ENCODE results near the gene STX1B. TPM values are rescaled to one million over a fixed set of nuclear protein-coding genes. Genes with fewer than 3 reads are reported as not detected.

The STX1B gene
- total RNA-seq, 2 donors from 2014 or later = 0.35 to 0.52 TPM

DNA sequence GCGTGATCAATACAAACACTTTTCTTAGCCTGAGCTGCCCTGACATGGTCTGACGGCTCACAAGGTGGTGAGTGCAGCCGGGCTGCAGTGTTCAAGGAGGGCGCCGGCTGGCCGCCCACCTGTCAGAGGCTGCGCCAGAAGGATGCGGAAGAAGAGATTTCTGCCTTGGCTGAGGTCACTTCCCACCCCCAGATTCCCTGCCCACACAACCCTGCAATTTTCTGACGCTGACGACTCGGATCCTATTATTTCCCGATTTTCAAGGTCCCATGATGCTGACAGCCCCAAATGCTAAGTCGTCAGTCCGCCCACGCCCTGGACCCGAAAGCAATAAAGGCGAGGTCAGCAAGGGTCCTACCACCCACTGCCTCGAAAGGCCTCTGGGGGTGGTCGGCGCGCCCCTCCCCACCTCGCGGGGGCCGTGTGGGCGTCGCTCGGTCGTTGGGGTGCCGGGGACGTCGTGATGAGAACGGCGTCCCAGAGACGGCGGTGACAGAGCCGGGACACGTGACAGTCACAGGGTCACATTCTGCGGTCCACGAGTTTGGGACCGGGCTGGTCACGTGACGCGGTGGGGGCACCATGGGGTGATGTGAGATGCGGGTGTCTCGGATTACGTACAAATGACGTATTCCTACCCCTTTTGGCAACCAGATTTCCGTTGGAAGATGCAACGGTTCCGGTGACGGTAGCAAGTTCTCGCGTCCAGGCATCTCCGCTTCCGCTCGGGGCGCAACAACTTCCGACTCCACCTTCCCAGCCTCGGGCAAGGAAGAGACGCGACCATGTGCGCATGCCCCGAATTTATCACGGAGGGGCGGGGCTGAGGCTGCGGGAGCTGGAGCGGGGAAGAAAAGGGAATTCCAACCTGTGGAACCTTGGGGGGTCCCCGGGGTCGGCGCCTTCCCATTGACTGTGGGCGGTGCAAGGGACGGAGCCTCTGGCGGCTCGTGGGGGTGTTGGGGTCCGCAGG is 22.6 kb upstream of the STX1B start, which contains the start of gene STX4:
Gene STX4, plus strand, starts transcription at position 823 of the 973 bp plus-strand sequence. CDS start 248 bp downstream, outside the sequence.
- peak within 1 kb of the TSS; percentile 85 for H3K27ac ChIP-seq
- H3K9ac ChIP-seq (ENCODE audit: low read depth in 2 of 2, low read length in 2 of 2) = peak within 1 kb of the TSS; percentile 94 to 95
- peak within 1 kb of the TSS; percentile 89 for H3K4me3 ChIP-seq
- TF ChIP-seq, protein P1, sequence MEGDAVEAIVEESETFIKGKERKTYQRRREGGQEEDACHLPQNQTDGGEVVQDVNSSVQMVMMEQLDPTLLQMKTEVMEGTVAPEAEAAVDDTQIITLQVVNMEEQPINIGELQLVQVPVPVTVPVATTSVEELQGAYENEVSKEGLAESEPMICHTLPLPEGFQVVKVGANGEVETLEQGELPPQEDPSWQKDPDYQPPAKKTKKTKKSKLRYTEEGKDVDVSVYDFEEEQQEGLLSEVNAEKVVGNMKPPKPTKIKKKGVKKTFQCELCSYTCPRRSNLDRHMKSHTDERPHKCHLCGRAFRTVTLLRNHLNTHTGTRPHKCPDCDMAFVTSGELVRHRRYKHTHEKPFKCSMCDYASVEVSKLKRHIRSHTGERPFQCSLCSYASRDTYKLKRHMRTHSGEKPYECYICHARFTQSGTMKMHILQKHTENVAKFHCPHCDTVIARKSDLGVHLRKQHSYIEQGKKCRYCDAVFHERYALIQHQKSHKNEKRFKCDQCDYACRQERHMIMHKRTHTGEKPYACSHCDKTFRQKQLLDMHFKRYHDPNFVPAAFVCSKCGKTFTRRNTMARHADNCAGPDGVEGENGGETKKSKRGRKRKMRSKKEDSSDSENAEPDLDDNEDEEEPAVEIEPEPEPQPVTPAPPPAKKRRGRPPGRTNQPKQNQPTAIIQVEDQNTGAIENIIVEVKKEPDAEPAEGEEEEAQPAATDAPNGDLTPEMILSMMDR (IDR thresholded peaks at IDR 0.05) = no peak
- H3K27me3 ChIP-seq = no peaks in the 10 kb centered on the region
- peak; percentile 99 for DNase-seq
- no peaks in the 10 kb centered on the region for H3K9me3 ChIP-seq
- peaks cover 5% of the 10 kb centered on the region for H3K4me1 ChIP-seq
- intact Hi-C loops (cut with DNase I) = no loop called here
- no peaks in the 10 kb centered on the region for H3K36me3 ChIP-seq

DNA sequence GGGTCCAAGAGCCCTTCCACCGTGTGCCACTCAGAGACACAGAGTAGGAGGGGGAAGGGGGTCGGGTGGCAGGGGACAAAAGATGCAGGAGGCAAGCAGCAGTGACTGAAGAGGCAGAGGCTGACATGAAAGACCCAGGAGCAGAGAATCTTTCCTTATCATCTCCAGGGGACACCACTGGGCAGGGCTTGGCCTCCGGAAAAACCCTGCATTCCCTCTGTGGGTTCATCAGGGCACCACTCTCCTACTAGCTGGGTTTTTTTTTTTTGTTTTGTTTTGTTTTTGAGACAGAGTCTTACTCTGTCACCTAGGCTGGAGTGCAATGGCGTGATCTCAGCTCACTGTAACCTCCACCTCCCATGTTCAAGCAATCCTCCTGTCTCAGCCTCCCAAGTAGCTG is 20.8 kb upstream of the STX1B start:
- no peak overlapping the region for H3K27ac ChIP-seq
- H3K4me3 ChIP-seq = no peak overlapping the region
- no peak for DNase-seq
- intact Hi-C loops (cut with DNase I) = no loop called here
- H3K9me3 ChIP-seq = no peaks in the 10 kb centered on the region
- H3K27me3 ChIP-seq = no peaks in the 10 kb centered on the region
- no peaks in the 10 kb centered on the region for H3K36me3 ChIP-seq
- TF ChIP-seq, protein P1 (IDR thresholded peaks at IDR 0.05) = no peak
- H3K4me1 ChIP-seq = peaks cover 5% of the 10 kb centered on the region
- no peak overlapping the region for H3K9ac ChIP-seq (ENCODE audit: low read depth in 2 of 2, low read length in 2 of 2)

DNA sequence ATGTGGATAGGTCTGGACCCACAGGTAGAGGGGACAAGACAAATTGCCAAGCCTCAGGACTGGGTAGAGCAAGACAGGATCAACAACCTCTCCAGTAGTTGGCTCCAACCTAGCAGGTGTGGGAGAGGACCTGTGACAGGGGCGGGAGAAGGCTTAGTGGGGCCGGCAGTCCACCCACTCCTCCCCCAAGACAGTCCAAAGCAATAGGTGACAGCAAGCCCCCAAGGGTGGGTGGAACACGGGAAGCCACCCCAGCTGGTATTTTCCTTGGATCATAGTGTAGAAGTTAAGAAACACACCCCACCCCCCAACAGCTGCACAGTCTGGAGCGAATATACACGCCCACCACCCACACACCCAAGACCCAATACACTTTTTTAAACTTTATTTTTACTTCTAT is 18.8 kb upstream of the STX1B start:
- Histone ChIP-seq H3K9me3 (no peaks in the 10 kb centered on the region), H3K4me1 (peaks cover under 1% of the 10 kb centered on the region), H3K27ac (no peak overlapping the region), H3K9ac (ENCODE audit: low read depth in 2 of 2, low read length in 2 of 2) (no peak overlapping the region), H3K27me3 (no peaks in the 10 kb centered on the region), H3K36me3 (no peaks in the 10 kb centered on the region), H3K4me3 (no peak overlapping the region)
- intact Hi-C loops (cut with DNase I) = no loop called here
- DNase-seq = no peak
- TF ChIP-seq, protein P1 (IDR thresholded peaks at IDR 0.05) = no peak

DNA sequence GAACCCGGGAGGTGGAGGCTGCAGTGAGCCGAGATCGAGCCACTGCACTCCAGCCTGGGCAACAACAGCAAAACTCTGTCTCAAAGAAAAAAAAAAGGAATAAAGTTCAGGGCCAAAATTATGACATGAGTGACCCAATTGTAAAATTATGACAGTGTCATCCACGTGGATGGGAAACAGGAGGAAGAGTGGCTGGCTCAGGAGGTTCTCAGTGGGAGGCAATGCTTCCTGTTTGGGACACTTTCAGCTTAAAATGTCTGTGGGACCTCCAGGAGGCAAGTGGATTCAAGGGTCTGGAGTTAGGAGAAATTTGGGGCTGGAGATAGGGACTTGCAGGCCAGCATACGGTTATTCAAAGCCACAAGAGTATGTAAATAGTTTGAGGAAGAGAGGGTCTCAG is 14.9 kb upstream of the STX1B start:
- H3K27me3 ChIP-seq = no peaks in the 10 kb centered on the region
- TF ChIP-seq, protein P1 (IDR thresholded peaks at IDR 0.05) = no peak

DNA sequence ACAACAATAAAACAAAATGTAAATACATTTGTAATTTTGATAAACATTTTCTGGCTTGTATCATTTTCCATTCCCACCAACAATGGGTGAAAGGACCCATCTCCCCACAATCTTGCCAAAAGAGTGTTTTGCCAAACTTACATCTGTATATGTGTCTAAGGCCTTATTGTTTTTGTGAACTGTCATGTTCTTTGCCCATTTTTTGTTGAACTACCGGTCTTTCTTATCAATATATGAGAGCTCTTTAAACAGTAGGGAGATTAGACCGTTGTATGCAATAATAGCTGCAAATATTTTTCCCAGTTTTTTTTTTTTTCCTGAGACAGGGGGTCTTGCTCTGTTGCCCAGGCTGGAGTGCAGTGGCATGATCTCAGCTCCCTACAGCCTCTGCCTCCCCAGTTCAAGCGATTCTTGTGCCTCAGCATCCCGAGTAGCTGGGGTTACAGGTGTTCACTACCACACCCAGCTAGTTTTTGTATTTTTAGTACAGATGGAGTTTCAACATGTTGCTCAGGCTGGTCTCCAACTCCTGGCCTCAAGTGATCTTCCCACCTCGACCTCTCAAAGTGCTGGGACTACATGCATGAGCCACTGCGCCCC is 13.3 kb upstream of the STX1B start:
- Histone ChIP-seq H3K9me3 (no peaks in the 10 kb centered on the region), H3K27me3 (no peaks in the 10 kb centered on the region), H3K4me3 (no peak overlapping the region), H3K36me3 (no peaks in the 10 kb centered on the region), H3K9ac (ENCODE audit: low read depth in 2 of 2, low read length in 2 of 2) (no peak overlapping the region), H3K4me1 (no peaks in the 10 kb centered on the region), H3K27ac (no peak overlapping the region)
- no peak for DNase-seq
- TF ChIP-seq, protein P1 (IDR thresholded peaks at IDR 0.05) = no peak
- intact Hi-C loops (cut with DNase I) = no loop called here

More for the DNA sequence above, 14.9 kb upstream of the STX1B start:
- H3K4me3 ChIP-seq = no peak overlapping the region
- no peak for DNase-seq
- no peaks in the 10 kb centered on the region for H3K9me3 ChIP-seq
- no peaks in the 10 kb centered on the region for H3K4me1 ChIP-seq
- H3K36me3 ChIP-seq = no peaks in the 10 kb centered on the region
- no peak overlapping the region for H3K9ac ChIP-seq (ENCODE audit: low read depth in 2 of 2, low read length in 2 of 2)
- H3K27ac ChIP-seq = no peak overlapping the region
- intact Hi-C loops (cut with DNase I) = no loop called here
